GM12891 (cell line): ENCODE data around the gene FSTL4.

Source experiments
- POLR2A ChIP-seq: IDR thresholded peaks from 2 replicates; pipeline ENCODE4 v1.6.1; 2011; ENCODE audit warnings: low read depth, low read length, control low read depth
- POLR2AphosphoS5 ChIP-seq: IDR thresholded peaks from 2 replicates; pipeline ENCODE4 v1.6.1; 2011; ENCODE audit warnings: low read depth, low read length, control low read depth
- TAF1 ChIP-seq: IDR thresholded peaks from 2 replicates; pipeline ENCODE4 v1.6.1; 2011; ENCODE audit warnings: low read depth, low read length, control low read depth

DNA sequence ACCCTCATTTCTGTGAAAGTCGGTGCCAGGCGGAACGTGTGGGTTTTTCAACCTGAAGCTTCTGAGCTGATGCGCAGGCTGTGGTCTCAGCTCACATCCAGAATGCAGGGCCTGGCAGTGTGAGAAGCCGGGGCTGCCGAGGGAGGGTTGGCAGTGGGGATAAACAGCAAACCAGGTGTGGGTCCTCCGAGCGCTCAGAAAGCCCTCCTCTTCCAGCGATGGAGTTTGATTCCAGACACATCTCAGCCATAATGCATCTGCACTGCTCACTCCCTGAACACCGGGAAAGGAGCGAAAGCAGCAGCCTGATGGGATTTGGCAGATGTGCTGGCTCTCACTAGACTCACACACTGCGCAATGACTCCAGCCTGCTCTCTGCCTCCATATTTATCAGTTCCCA, 280.4 kb downstream of the FSTL4 start:
- no peak for TF ChIP-seq POLR2A
- TF ChIP-seq TAF1, result no peak
- TF ChIP-seq POLR2AphosphoS5, result no peak
